CD4-positive, alpha-beta T cell treated with Interleukin-17A for 4 hours (primary cell): ENCODE data around the gene ZNF17.
"Not testable (repeated sequence)": the region's sequence is repeated elsewhere in the genome, so short reads cannot be mapped to it uniquely, and the experiment has no call there.

Experiments used
- DNase-seq: peaks from one replicate; pipeline ENCODE4 v3.0.0-alpha.2; 2020; ENCODE audit warnings: mixed read lengths

ZNF17 gene

GRCh38 chr19:57410877-57411671 is at the start of gene ZNF17:
Gene ZNF17 (plus strand): TSS chr19:57411161. CDS start chr19:57413616, 2,455 bp downstream.
- peak; percentile 94 for DNase-seq

GRCh38 chr19:57362419-57362818 is 48.5 kb upstream of the ZNF17 start:
- DNase-seq, result no peak

GRCh38 chr19:57362997-57363687 is 47.8 kb upstream of the ZNF17 start, which contains the start of the genes TRAPPC2B and ZNF547:
Gene TRAPPC2B (plus strand): TSS chr19:57363551. CDS start chr19:57364834, 1,283 bp downstream.
Gene ZNF547 (plus strand): TSS chr19:57363551. CDS start chr19:57368556, 5,005 bp downstream.
- DNase-seq, result peak; percentile 98

GRCh38 chr19:57363688-57364181 is 47.2 kb upstream of the ZNF17 start:
- no peak for DNase-seq

GRCh38 chr19:57366776-57367175 is 44.2 kb upstream of the ZNF17 start:
- DNase-seq, result no peak

- no peak for DNase-seq
Measured at GRCh38 chr19:57374179-57374578, 36.8 kb upstream of the ZNF17 start.

- not testable (repeated sequence) for DNase-seq
Measured at GRCh38 chr19:57374647-57375046, 36.3 kb upstream of the ZNF17 start.

- no peak for DNase-seq
Measured at GRCh38 chr19:57376151-57376550, 34.8 kb upstream of the ZNF17 start.

- no peak for DNase-seq
Measured at GRCh38 chr19:57377498-57378146, 33.3 kb upstream of the ZNF17 start.

- no peak for DNase-seq
Measured at GRCh38 chr19:57380923-57381322, 30.0 kb upstream of the ZNF17 start.

- DNase-seq, result no peak
Measured at GRCh38 chr19:57382806-57383488, 28.0 kb upstream of the ZNF17 start.

- DNase-seq, result no peak
Measured at GRCh38 chr19:57389194-57389729, 21.7 kb upstream of the ZNF17 start.

- peak; percentile 95 for DNase-seq
Measured at GRCh38 chr19:57389730-57390598, 21.0 kb upstream of the ZNF17 start, which contains the start of gene ZNF548. Gene ZNF548 (plus strand): TSS chr19:57389854. CDS start chr19:57390100, 246 bp downstream.

- no peak for DNase-seq
Measured at GRCh38 chr19:57395710-57396109, 15.3 kb upstream of the ZNF17 start.

GRCh38 chr19:57398868-57399267 is 12.1 kb upstream of the ZNF17 start:
- no peak for DNase-seq

- DNase-seq, result no peak
Measured at GRCh38 chr19:57403737-57404563, 7.0 kb upstream of the ZNF17 start.

GRCh38 chr19:57406516-57407123 is 4.3 kb upstream of the ZNF17 start:
- DNase-seq, result peak; percentile 72

- no peak for DNase-seq
Measured at GRCh38 chr19:57419439-57419838, 8.5 kb downstream of the ZNF17 start.

GRCh38 chr19:57421037-57421436 is 10.1 kb downstream of the ZNF17 start:
- no peak for DNase-seq
